SK-N-SH treated with all-trans-retinoic acid at 6 μM for 48 hours (cell line): ENCODE results near the gene DNAJC15.

Experiments used
- ATAC-seq: fragments of 200-7000 bp; cut with Tn5 transposase; 3 replicates; pipeline ENCODE4 v1.9.1; 2020; ENCODE audit warnings: mild to moderate bottlenecking, moderate library complexity
- ARNTL ChIP-seq: fragments of 450-650 bp; formaldehyde crosslinking; IDR thresholded peaks from 2 replicates; pipeline ENCODE4 v1.5.0; 2020; ENCODE audit warnings: low read depth, mild to moderate bottlenecking, moderate library complexity, borderline replicate concordance
- BACH2 ChIP-seq: fragments of 250-450 bp; sonication (Bioruptor Pico); IDR thresholded peaks from 2 replicates; pipeline ENCODE4 v1.9.0; 2021; ENCODE audit warnings: mild to moderate bottlenecking, borderline replicate concordance
- CSDC2 ChIP-seq: fragments of 250-450 bp; sonication (Bioruptor Pico); IDR thresholded peaks from 2 replicates; pipeline ENCODE4 v1.5.0; 2020; ENCODE audit warnings: mild to moderate bottlenecking, moderate library complexity
- ESRRG ChIP-seq: fragments of 250-450 bp; sonication (Bioruptor Pico); IDR thresholded peaks from 2 replicates; pipeline ENCODE4 v1.6.1; 2021; ENCODE audit warnings: mild to moderate bottlenecking
- GLIS3 ChIP-seq: fragments of 250-450 bp; sonication (Bioruptor Pico); IDR thresholded peaks from 2 replicates; pipeline ENCODE4 v1.5.0; 2020; ENCODE audit warnings: mild to moderate bottlenecking, moderate library complexity
- ISL1 ChIP-seq: fragments of 250-450 bp; sonication (Bioruptor Pico); IDR thresholded peaks from 2 replicates; pipeline ENCODE4 v2.1.2; 2022; ENCODE audit warnings: mild to moderate bottlenecking, moderate library complexity
- OSR1 ChIP-seq: fragments of 250-450 bp; sonication (Bioruptor Pico); IDR thresholded peaks from 2 replicates; pipeline ENCODE4 v1.8.0; 2022; ENCODE audit warnings: moderate library complexity, mild to moderate bottlenecking, inconsistent platforms
- RARB ChIP-seq: fragments of 250-450 bp; sonication (Bioruptor Pico); IDR thresholded peaks from 2 replicates; pipeline ENCODE4 v1.8.0; 2021; ENCODE audit warnings: mild to moderate bottlenecking, moderate library complexity
- TCF4 ChIP-seq: fragments of 250-450 bp; sonication (Bioruptor Pico); IDR thresholded peaks from 2 replicates; pipeline ENCODE4 v1.8.0; 2021; ENCODE audit warnings: mild to moderate bottlenecking, moderate library complexity, borderline replicate concordance
- TOX ChIP-seq: fragments of 250-450 bp; sonication (Bioruptor Pico); IDR thresholded peaks from 2 replicates; pipeline ENCODE4 v1.8.0; 2021; ENCODE audit warnings: mild to moderate bottlenecking, moderate library complexity, borderline replicate concordance
- ZC3H10 ChIP-seq: fragments of 250-450 bp; sonication (Bioruptor Pico); IDR thresholded peaks from 2 replicates; pipeline ENCODE4 v1.5.1; 2021; ENCODE audit warnings: mild to moderate bottlenecking, moderate library complexity
- ZFP3 ChIP-seq: fragments of 250-450 bp; sonication (Bioruptor Pico); IDR thresholded peaks from 2 replicates; pipeline ENCODE4 v1.5.0; 2020; ENCODE audit warnings: mild to moderate bottlenecking, moderate library complexity
- ZFP30 ChIP-seq: fragments of 450-650 bp; formaldehyde crosslinking; IDR thresholded peaks from 2 replicates; pipeline ENCODE4 v1.5.0; 2022; ENCODE audit warnings: mild to moderate bottlenecking, moderate library complexity
- ZNF565 ChIP-seq: fragments of 450-650 bp; formaldehyde crosslinking; conservative IDR thresholded peaks from 2 replicates; pipeline ENCODE4 v1.5.0; 2020; ENCODE audit warnings: low read depth, mild to moderate bottlenecking, moderate library complexity
- ZNF70 ChIP-seq: fragments of 450-650 bp; formaldehyde crosslinking; IDR thresholded peaks from 2 replicates; pipeline ENCODE4 v1.5.0; 2020; ENCODE audit warnings: mild to moderate bottlenecking, moderate library complexity
- ZNF8 ChIP-seq: fragments of 450-650 bp; formaldehyde crosslinking; IDR thresholded peaks from 2 replicates; pipeline ENCODE4 v1.5.0; 2020; ENCODE audit warnings: mild to moderate bottlenecking, moderate library complexity
- TF ChIP-seq, protein P1 (sequence below): fragments of 250-450 bp; sonication (Bioruptor Pico); IDR thresholded peaks from 2 replicates; pipeline ENCODE4 v1.5.1; 2021; ENCODE audit warnings: mild to moderate bottlenecking, moderate library complexity
- TF ChIP-seq, protein P2 (sequence below): fragments of 250-450 bp; sonication (Bioruptor Pico); IDR thresholded peaks from 2 replicates; pipeline ENCODE4 v1.8.0; 2020; ENCODE audit warnings: mild to moderate bottlenecking, moderate library complexity, borderline replicate concordance
- TF ChIP-seq, protein P3 (sequence below): fragments of 250-450 bp; sonication (Bioruptor Pico); IDR thresholded peaks from 2 replicates; pipeline ENCODE4 v1.5.1; 2020; ENCODE audit warnings: low read depth, mild to moderate bottlenecking, moderate library complexity
- TF ChIP-seq, protein P4 (sequence below): fragments of 250-450 bp; sonication (Bioruptor Pico); IDR thresholded peaks from 2 replicates; pipeline ENCODE4 v1.5.0; 2020; ENCODE audit warnings: mild to moderate bottlenecking, moderate library complexity

Gene DNAJC15

DNA sequence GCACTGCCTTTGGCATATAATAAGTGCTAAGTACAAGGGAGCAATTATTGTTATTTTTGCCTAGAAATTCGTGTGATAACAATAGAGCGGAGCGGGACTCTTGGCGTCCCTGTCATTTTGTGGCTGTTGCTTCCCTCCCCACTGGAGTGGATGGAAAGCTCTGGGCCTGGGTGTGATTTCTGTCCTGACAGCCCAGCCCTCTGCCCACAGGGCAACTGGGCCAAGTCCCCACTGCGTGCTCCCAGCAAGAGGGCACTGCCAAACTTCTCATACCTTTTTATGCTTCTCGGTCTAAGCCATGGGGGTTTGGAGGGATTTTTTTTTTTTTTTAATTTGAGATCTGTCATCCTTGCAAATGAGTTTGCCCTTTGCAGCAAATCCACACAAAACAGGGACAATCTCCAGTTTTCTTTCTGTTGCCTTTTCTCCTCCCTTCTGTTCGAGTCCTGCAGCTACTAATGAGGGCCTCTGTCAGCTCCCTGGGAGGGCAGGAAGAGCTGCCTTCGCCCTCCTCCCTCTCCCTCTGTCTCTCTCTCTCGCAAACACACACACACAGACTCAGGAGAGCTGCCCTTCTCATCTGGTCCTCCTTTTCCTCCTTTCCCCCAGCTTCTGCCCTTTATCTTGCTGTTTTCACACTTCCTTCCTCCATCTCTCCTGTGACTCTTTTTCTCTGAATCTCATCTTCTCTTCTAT lies 103.9 kb downstream of the DNAJC15 start:
- no peak for ATAC-seq
- TF ChIP-seq, protein P1, sequence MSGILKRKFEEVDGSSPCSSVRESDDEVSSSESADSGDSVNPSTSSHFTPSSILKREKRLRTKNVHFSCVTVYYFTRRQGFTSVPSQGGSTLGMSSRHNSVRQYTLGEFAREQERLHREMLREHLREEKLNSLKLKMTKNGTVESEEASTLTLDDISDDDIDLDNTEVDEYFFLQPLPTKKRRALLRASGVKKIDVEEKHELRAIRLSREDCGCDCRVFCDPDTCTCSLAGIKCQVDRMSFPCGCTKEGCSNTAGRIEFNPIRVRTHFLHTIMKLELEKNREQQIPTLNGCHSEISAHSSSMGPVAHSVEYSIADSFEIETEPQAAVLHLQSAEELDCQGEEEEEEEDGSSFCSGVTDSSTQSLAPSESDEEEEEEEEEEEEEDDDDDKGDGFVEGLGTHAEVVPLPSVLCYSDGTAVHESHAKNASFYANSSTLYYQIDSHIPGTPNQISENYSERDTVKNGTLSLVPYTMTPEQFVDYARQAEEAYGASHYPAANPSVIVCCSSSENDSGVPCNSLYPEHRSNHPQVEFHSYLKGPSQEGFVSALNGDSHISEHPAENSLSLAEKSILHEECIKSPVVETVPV (CRISPR knock-in tag), result no peak
- TF ChIP-seq ZC3H10 (CRISPR knock-in tag) (no peak), ZNF8 (CRISPR knock-in tag) (no peak), ZNF565 (CRISPR knock-in tag) (no peak), TCF4 (no peak), ARNTL (CRISPR knock-in tag) (no peak), ESRRG (no peak), ZNF70 (CRISPR knock-in tag) (no peak), OSR1 (CRISPR knock-in tag) (no peak), GLIS3 (CRISPR knock-in tag) (no peak), ZFP3 (no peak), RARB (CRISPR knock-in tag) (no peak)
- TF ChIP-seq, protein P2, sequence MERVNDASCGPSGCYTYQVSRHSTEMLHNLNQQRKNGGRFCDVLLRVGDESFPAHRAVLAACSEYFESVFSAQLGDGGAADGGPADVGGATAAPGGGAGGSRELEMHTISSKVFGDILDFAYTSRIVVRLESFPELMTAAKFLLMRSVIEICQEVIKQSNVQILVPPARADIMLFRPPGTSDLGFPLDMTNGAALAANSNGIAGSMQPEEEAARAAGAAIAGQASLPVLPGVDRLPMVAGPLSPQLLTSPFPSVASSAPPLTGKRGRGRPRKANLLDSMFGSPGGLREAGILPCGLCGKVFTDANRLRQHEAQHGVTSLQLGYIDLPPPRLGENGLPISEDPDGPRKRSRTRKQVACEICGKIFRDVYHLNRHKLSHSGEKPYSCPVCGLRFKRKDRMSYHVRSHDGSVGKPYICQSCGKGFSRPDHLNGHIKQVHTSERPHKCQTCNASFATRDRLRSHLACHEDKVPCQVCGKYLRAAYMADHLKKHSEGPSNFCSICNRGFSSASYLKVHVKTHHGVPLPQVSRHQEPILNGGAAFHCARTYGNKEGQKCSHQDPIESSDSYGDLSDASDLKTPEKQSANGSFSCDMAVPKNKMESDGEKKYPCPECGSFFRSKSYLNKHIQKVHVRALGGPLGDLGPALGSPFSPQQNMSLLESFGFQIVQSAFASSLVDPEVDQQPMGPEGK (CRISPR knock-in tag), result no peak
- TF ChIP-seq, protein P3, sequence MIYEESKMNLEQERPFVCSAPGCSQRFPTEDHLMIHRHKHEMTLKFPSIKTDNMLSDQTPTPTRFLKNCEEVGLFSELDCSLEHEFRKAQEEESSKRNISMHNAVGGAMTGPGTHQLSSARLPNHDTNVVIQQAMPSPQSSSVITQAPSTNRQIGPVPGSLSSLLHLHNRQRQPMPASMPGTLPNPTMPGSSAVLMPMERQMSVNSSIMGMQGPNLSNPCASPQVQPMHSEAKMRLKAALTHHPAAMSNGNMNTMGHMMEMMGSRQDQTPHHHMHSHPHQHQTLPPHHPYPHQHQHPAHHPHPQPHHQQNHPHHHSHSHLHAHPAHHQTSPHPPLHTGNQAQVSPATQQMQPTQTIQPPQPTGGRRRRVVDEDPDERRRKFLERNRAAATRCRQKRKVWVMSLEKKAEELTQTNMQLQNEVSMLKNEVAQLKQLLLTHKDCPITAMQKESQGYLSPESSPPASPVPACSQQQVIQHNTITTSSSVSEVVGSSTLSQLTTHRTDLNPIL (CRISPR knock-in tag), result no peak

DNA sequence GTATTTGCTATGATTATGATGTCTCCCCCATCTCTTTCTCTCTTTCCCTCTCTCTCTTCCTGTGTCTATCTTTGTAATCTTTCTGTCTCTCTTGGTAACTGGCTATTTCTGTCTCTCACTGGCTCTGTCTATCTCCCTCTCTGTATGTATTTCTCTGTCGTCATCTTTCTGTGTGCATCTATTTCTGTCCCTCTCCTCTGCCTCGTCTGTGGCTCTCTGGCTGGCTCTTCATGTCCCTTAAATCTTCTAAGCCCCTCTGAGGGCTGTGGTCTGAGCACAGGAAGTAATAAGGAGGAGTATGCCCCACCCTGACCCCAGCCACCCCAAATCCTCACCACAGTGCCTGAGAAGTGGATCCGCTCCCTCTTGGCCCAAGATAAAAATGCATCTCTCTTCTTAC lies 104.4 kb downstream of the DNAJC15 start:
- ATAC-seq, result no peak; the same call in 2 of the 3 replicates
- TF ChIP-seq ARNTL (CRISPR knock-in tag), result no peak
- no peak for TF ChIP-seq OSR1 (CRISPR knock-in tag)
- TF ChIP-seq ISL1, result no peak
- no peak for TF ChIP-seq ZFP3
- TF ChIP-seq, protein P2 (CRISPR knock-in tag), result no peak
- TF ChIP-seq TOX, result no peak
- TF ChIP-seq ZNF8 (CRISPR knock-in tag), result no peak
- no peak for TF ChIP-seq ZFP30 (CRISPR knock-in tag)
- no peak for TF ChIP-seq CSDC2 (CRISPR knock-in tag)
- TF ChIP-seq ZC3H10 (CRISPR knock-in tag), result no peak
- no peak for TF ChIP-seq ZNF565 (CRISPR knock-in tag)
- no peak for TF ChIP-seq TCF4
- no peak for TF ChIP-seq BACH2 (CRISPR knock-in tag)

DNA sequence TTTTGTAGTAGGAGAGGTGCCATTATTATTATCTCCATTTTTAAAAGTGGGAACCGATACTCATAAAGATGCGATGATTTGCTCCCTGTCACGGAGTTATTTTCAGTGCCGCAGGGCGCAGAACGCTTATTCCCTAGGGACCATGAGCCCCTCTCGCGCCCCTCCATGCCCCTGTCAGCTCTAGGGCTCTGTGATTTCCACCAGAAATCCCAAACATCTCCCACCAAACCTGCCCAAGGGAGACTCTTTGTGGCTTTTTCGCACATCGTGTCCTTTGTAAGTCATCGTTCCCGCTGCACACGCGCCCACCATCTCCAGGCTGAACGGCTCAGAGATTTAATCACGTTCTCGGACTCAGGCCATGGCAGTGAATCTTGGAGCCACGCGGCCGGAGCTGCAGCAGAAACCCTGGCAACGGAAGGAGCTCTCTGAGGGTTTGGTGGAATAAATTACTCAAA lies 105.1 kb downstream of the DNAJC15 start:
- TF ChIP-seq, protein P1 (CRISPR knock-in tag), result no peak
- TF ChIP-seq, protein P4, sequence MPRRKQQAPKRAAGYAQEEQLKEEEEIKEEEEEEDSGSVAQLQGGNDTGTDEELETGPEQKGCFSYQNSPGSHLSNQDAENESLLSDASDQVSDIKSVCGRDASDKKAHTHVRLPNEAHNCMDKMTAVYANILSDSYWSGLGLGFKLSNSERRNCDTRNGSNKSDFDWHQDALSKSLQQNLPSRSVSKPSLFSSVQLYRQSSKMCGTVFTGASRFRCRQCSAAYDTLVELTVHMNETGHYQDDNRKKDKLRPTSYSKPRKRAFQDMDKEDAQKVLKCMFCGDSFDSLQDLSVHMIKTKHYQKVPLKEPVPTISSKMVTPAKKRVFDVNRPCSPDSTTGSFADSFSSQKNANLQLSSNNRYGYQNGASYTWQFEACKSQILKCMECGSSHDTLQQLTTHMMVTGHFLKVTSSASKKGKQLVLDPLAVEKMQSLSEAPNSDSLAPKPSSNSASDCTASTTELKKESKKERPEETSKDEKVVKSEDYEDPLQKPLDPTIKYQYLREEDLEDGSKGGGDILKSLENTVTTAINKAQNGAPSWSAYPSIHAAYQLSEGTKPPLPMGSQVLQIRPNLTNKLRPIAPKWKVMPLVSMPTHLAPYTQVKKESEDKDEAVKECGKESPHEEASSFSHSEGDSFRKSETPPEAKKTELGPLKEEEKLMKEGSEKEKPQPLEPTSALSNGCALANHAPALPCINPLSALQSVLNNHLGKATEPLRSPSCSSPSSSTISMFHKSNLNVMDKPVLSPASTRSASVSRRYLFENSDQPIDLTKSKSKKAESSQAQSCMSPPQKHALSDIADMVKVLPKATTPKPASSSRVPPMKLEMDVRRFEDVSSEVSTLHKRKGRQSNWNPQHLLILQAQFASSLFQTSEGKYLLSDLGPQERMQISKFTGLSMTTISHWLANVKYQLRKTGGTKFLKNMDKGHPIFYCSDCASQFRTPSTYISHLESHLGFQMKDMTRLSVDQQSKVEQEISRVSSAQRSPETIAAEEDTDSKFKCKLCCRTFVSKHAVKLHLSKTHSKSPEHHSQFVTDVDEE (CRISPR knock-in tag), result no peak
- TF ChIP-seq RARB (CRISPR knock-in tag) (no peak), ZC3H10 (CRISPR knock-in tag) (no peak), TOX (no peak)
- TF ChIP-seq, all 23 proteins: peak for 0
- ATAC-seq, result no peak
